ENCODE results near the gene GOLGA2.

The GOLGA2 gene

DNA sequence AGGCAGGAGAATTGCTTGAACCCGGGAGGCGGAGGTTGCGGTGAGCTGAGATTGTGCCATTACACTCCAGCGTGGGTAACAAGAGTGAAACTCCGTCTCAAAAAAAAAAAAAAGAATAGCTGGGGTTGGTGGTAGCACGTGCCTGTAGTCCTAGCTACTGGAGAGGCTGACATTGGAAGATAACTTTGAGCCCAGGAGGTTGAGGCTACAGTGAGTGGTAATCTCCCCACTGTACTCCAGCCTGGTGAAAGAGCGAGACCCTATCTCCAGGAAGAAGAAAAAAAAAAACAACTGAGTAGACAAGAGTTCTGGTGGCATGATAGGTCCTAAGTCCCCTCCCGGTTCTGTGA, 26.3 kb downstream of the GOLGA2 start:
- Histone ChIP-seq H3K9ac (ENCODE audit: low read length) (0 out of 2 replicates have a peak overlapping the region, but pooled peaks have one; percentile 17), H3K27me3 (ENCODE audit: low read length) (no peaks in the 10 kb centered on the region), H3K9me3 (ENCODE audit: insufficient read depth, low read length) (no peaks in the 10 kb centered on the region), H3K36me3 (ENCODE audit: low read length) (no peaks in the 10 kb centered on the region), H2AFZ (ENCODE audit: low read depth, low read length, severe bottlenecking) (peak overlapping the region; percentile 72), H3K27ac (ENCODE audit: low read depth, low read length) (no peak overlapping the region), H3K79me2 (ENCODE audit: insufficient read depth, low read length) (no peaks in the 10 kb centered on the region), H3K4me2 (ENCODE audit: low read depth, low read length, poor library complexity, severe bottlenecking) (peak overlapping the region; percentile 56), H3K4me3 (ENCODE audit: insufficient read depth, low read length, poor library complexity, severe bottlenecking) (no peak overlapping the region), H3F3A (ENCODE audit: insufficient read depth) (0 out of 2 replicates have a peak, but pooled peaks cover 3% of the 10 kb centered on the region), H3K9me2 (replicated peaks; ENCODE audit: insufficient read depth, low read length) (no peaks in the 10 kb centered on the region), H4K20me1 (ENCODE audit: low read depth, low read length) (no peaks in the 10 kb centered on the region)
- TF ChIP-seq, protein P1, sequence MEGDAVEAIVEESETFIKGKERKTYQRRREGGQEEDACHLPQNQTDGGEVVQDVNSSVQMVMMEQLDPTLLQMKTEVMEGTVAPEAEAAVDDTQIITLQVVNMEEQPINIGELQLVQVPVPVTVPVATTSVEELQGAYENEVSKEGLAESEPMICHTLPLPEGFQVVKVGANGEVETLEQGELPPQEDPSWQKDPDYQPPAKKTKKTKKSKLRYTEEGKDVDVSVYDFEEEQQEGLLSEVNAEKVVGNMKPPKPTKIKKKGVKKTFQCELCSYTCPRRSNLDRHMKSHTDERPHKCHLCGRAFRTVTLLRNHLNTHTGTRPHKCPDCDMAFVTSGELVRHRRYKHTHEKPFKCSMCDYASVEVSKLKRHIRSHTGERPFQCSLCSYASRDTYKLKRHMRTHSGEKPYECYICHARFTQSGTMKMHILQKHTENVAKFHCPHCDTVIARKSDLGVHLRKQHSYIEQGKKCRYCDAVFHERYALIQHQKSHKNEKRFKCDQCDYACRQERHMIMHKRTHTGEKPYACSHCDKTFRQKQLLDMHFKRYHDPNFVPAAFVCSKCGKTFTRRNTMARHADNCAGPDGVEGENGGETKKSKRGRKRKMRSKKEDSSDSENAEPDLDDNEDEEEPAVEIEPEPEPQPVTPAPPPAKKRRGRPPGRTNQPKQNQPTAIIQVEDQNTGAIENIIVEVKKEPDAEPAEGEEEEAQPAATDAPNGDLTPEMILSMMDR (IDR thresholded peaks at IDR 0.05; ENCODE audit: insufficient read depth, low read length, poor library complexity, severe bottlenecking) = no peak
- no peak for TF ChIP-seq EZH2phosphoT487 (conservative IDR thresholded peaks at IDR 0.05; ENCODE audit: low read length)

DNA sequence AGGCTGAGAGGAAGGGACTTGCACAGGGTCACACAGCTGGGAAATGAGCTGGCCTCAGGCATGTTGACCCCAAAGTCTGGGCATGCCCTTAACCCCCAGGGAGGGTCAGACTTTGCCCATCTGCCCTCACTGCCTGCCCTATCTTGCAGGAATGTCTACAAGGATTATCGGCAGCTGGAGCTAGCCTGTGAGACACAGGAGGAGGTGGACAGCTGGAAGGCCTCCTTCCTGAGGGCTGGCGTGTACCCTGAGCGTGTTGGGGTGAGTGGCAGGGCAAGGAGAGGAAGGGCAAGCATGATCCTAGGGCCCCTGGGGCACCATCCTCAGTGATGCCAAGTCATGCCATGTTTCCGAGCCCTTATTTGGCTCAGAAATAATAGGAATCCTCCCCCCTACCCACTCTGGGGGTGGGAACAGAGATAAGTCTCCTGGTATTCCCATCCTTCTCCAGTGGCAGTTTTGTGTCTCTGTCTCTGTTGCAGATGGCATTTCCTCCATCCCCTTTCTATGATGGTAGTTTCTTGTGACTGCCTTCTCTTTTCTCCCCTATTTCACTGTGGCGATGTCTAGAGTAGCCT, 28.5 kb downstream of the GOLGA2 start:
- Histone ChIP-seq H3K4me2 (ENCODE audit: low read depth, low read length, poor library complexity, severe bottlenecking) (no peak overlapping the region), H3K27ac (ENCODE audit: low read depth, low read length) (no peak overlapping the region), H3K9ac (ENCODE audit: low read length) (no peak overlapping the region), H3K27me3 (ENCODE audit: low read length) (no peaks in the 10 kb centered on the region), H2AFZ (ENCODE audit: low read depth, low read length, severe bottlenecking) (no peak overlapping the region), H3K9me3 (ENCODE audit: insufficient read depth, low read length) (no peaks in the 10 kb centered on the region), H3K9me2 (replicated peaks; ENCODE audit: insufficient read depth, low read length) (no peaks in the 10 kb centered on the region), H3F3A (ENCODE audit: insufficient read depth) (0 out of 2 replicates have a peak, but pooled peaks cover 3% of the 10 kb centered on the region), H4K20me1 (ENCODE audit: low read depth, low read length) (no peaks in the 10 kb centered on the region), H3K36me3 (ENCODE audit: low read length) (no peaks in the 10 kb centered on the region), H3K79me2 (ENCODE audit: insufficient read depth, low read length) (no peaks in the 10 kb centered on the region), H3K4me3 (ENCODE audit: insufficient read depth, low read length, poor library complexity, severe bottlenecking) (no peak overlapping the region)
- TF ChIP-seq EZH2phosphoT487 (conservative IDR thresholded peaks at IDR 0.05; ENCODE audit: low read length) = no peak
- TF ChIP-seq, protein P1 (IDR thresholded peaks at IDR 0.05; ENCODE audit: insufficient read depth, low read length, poor library complexity, severe bottlenecking) = no peak

DNA sequence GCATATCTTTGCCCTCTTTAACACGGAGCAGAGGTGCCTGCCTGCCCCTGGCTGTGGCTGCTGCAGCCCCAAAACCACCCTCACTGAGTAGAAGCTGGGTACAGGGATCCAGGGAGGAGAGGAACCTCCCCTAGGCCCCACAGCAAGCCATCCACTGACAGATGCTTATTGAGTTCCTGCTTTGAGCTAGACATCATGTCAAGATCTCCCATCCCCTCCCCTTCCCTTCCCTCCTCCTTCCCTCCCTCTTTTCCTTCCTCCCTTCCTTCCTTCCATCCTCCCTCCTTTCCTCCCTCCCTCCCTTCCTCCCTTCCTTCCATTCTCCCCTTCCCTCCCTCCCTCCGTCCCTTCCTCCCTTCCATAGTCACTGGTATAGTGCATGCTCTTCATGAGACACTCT, 29.3 kb downstream of the GOLGA2 start:
- no peak overlapping the region for H3K9ac ChIP-seq (ENCODE audit: low read length)
- no peak overlapping the region for H3K4me3 ChIP-seq (ENCODE audit: insufficient read depth, low read length, poor library complexity, severe bottlenecking)
- H3K27ac ChIP-seq (ENCODE audit: low read depth, low read length) = no peak overlapping the region
- no peaks in the 10 kb centered on the region for H3K9me2 ChIP-seq (replicated peaks; ENCODE audit: insufficient read depth, low read length)
- H3K27me3 ChIP-seq (ENCODE audit: low read length) = no peaks in the 10 kb centered on the region
- H2AFZ ChIP-seq (ENCODE audit: low read depth, low read length, severe bottlenecking) = no peak overlapping the region
- H3K79me2 ChIP-seq (ENCODE audit: insufficient read depth, low read length) = no peaks in the 10 kb centered on the region
- H3F3A ChIP-seq (ENCODE audit: insufficient read depth) = 0 out of 2 replicates have a peak, but pooled peaks cover 3% of the 10 kb centered on the region
- TF ChIP-seq, protein P1 (IDR thresholded peaks at IDR 0.05; ENCODE audit: insufficient read depth, low read length, poor library complexity, severe bottlenecking) = no peak
- no peak for TF ChIP-seq EZH2phosphoT487 (conservative IDR thresholded peaks at IDR 0.05; ENCODE audit: low read length)
- H3K4me2 ChIP-seq (ENCODE audit: low read depth, low read length, poor library complexity, severe bottlenecking) = no peak overlapping the region
- no peaks in the 10 kb centered on the region for H3K36me3 ChIP-seq (ENCODE audit: low read length)
- H3K9me3 ChIP-seq (ENCODE audit: insufficient read depth, low read length) = no peaks in the 10 kb centered on the region
- no peaks in the 10 kb centered on the region for H4K20me1 ChIP-seq (ENCODE audit: low read depth, low read length)

All from SU-DHL-6 (cell line).